DND-41 (cell line): ENCODE results near the gene IQCK.

Experiments
- ATAC-seq: fragments of 200-7000 bp; cut with Tn5 transposase; 3 replicates; pipeline ENCODE4 v1.9.1; 2021; ENCODE audit warnings: low read depth; ENCODE audit not compliant: insufficient read depth
- DNase-seq: peaks from one replicate; pipeline ENCODE4 v3.0.0-alpha.2; 2020
- H2AFZ ChIP-seq: 2 replicates; pipeline ENCODE4 v1.6.0; 2012; ENCODE audit warnings: low read depth, low read length
- H3K27ac ChIP-seq: 2 replicates; pipeline ENCODE4 v1.5.1; 2012; ENCODE audit warnings: low read length, inconsistent platforms
- H3K27me3 ChIP-seq: fragments of 200-600 bp; sonication (generic); 2 replicates; pipeline ENCODE4 v1.6.0; 2012; ENCODE audit warnings: low read length, mild to moderate bottlenecking, inconsistent platforms; ENCODE audit not compliant: insufficient read depth, poor library complexity
- H3K36me3 ChIP-seq: 2 replicates; pipeline ENCODE4 v1.5.1; 2012; ENCODE audit warnings: low read length, inconsistent platforms; ENCODE audit not compliant: insufficient read depth
- H3K4me1 ChIP-seq: 2 replicates; pipeline ENCODE4 v1.5.1; 2012; ENCODE audit warnings: mild to moderate bottlenecking, low read length; ENCODE audit not compliant: insufficient read depth
- H3K4me2 ChIP-seq: 2 replicates; pipeline ENCODE4 v1.6.0; 2012; ENCODE audit warnings: mild to moderate bottlenecking, moderate library complexity, low read length, inconsistent platforms; ENCODE audit not compliant: insufficient read depth
- H3K4me3 ChIP-seq, 2 experiments: fragments of 200-600 bp in 1 of 2; shearing (Covaris generic) in 1 of 2; 2 replicates each; pipeline ENCODE4 v1.5.1; 2012 to 2016; ENCODE audit warnings: inconsistent platforms in 2 of 2, low read length in 2 of 2, mild to moderate bottlenecking in 2 of 2, low read depth in 1 of 2, moderate library complexity in 1 of 2
- H3K79me2 ChIP-seq: 2 replicates; pipeline ENCODE4 v1.6.0; 2012; ENCODE audit warnings: low read length, inconsistent platforms; ENCODE audit not compliant: insufficient read depth
- H3K9ac ChIP-seq: 2 replicates; pipeline ENCODE4 v1.6.0; 2012; ENCODE audit warnings: low read depth, mild to moderate bottlenecking, inconsistent platforms, low read length, moderate library complexity
- H3K9me3 ChIP-seq: 2 replicates; pipeline ENCODE4 v1.5.1; 2012; ENCODE audit warnings: low read length, moderate library complexity, mild to moderate bottlenecking, inconsistent platforms; ENCODE audit not compliant: insufficient read depth, severe bottlenecking
- H4K20me1 ChIP-seq: 2 replicates; pipeline ENCODE4 v1.6.0; 2012; ENCODE audit warnings: low read length; ENCODE audit not compliant: insufficient read depth
- CTCF ChIP-seq: IDR thresholded peaks from 2 replicates; pipeline ENCODE4 v1.5.1; 2012; ENCODE audit warnings: borderline replicate concordance, low read length, moderate library complexity, mild to moderate bottlenecking; ENCODE audit not compliant: poor library complexity, severe bottlenecking; ENCODE audit errors: extremely low read depth
- EZH2 ChIP-seq: IDR thresholded peaks from 3 replicates; pipeline ENCODE4 v1.6.1; 2012; ENCODE audit warnings: borderline replicate concordance, low read depth, mild to moderate bottlenecking, moderate library complexity, low read length, inconsistent platforms; ENCODE audit not compliant: severe bottlenecking

Gene IQCK

GRCh38 chr16:19744670-19745069 is 26.6 kb downstream of the IQCK start:
- no peak for ATAC-seq
- no peak overlapping the region for H3K27ac ChIP-seq

GRCh38 chr16:19745286-19746010 is 27.4 kb downstream of the IQCK start:
- Histone ChIP-seq H3K4me3 (no peak overlapping the region), H4K20me1 (no peaks in the 10 kb centered on the region), H3K79me2 (no peaks in the 10 kb centered on the region), H3K4me1 (no peaks in the 10 kb centered on the region), H3K27me3 (no peaks in the 10 kb centered on the region), H3K9me3 (no peaks in the 10 kb centered on the region), H3K36me3 (no peaks in the 10 kb centered on the region), H3K9ac (no peak overlapping the region), H3K27ac (no peak overlapping the region), H2AFZ (no peak overlapping the region), H3K4me2 (no peak overlapping the region)
- no peak for TF ChIP-seq EZH2
- no peak for TF ChIP-seq CTCF
- ATAC-seq (no peak), DNase-seq (no peak)

More at GRCh38 chr16:19744670-19745069, 26.6 kb downstream of the IQCK start:
- H3K27me3 ChIP-seq: no peaks in the 10 kb centered on the region
- no peak for DNase-seq
- H3K36me3 ChIP-seq: no peaks in the 10 kb centered on the region
- H2AFZ ChIP-seq: no peak overlapping the region
- no peaks in the 10 kb centered on the region for H3K4me1 ChIP-seq
- H3K4me2 ChIP-seq: no peak overlapping the region
- no peaks in the 10 kb centered on the region for H4K20me1 ChIP-seq
- no peaks in the 10 kb centered on the region for H3K79me2 ChIP-seq
- H3K9ac ChIP-seq: no peak overlapping the region
- no peak overlapping the region for H3K4me3 ChIP-seq
- H3K9me3 ChIP-seq: no peaks in the 10 kb centered on the region
- TF ChIP-seq EZH2: no peak
- TF ChIP-seq CTCF: no peak

GRCh38 chr16:19746561-19746960 is 28.5 kb downstream of the IQCK start:
- Histone ChIP-seq H3K36me3 (no peaks in the 10 kb centered on the region), H3K27ac (no peak overlapping the region), H3K79me2 (no peaks in the 10 kb centered on the region), H3K4me3 (no peak overlapping the region), H2AFZ (no peak overlapping the region), H3K9me3 (no peaks in the 10 kb centered on the region), H3K27me3 (no peaks in the 10 kb centered on the region), H4K20me1 (no peaks in the 10 kb centered on the region), H3K4me2 (no peak overlapping the region), H3K4me1 (no peaks in the 10 kb centered on the region), H3K9ac (no peak overlapping the region)
- ATAC-seq: no peak
- TF ChIP-seq CTCF: no peak
- TF ChIP-seq EZH2: no peak
- DNase-seq: no peak
